Fibroblast of the aortic adventitia (primary cell): Measurements from ENCODE around the gene KASH5. TPM values are rescaled to one million over a fixed set of nuclear protein-coding genes. Genes with fewer than 3 reads are reported as not detected.

ENCODE experiments used
- DNase-seq: peaks from one replicate; pipeline ENCODE4 v3.0.0-alpha.2; 2010; ENCODE audit warnings: low read depth
- H3K4me3 ChIP-seq: 2 replicates; pipeline ENCODE4 v1.5.1; 2011; ENCODE audit warnings: low read depth, mild to moderate bottlenecking, control low read depth, low read length, moderate library complexity
- CTCF ChIP-seq: IDR thresholded peaks from 2 replicates; pipeline ENCODE4 v1.5.1; 2011; ENCODE audit warnings: mild to moderate bottlenecking, low read length, control low read depth, inconsistent platforms; ENCODE audit not compliant: insufficient read depth
- total RNA-seq: library from RNA; depleted of rRNA; stranded (reverse); fragments of >200 nt; gene quantifications from 2 replicates; pipeline ENCODE4 v1.2.3, GENCODE V29; 2012; ENCODE audit warnings: low replicate concordance

The KASH5 gene
- total RNA-seq, 1 donor: not detected

GRCh38 chr19:49362048-49362928 lies 25.8 kb upstream of the KASH5 start, which contains the start of gene TEAD2:
TSS of gene TEAD2 (minus strand) at chr19:49362416. CDS start at chr19:49360075, 2,341 bp downstream.
- H3K4me3 ChIP-seq: peak within 1 kb of the TSS; percentile 88
- peak; percentile 31 for DNase-seq
- no peak for TF ChIP-seq CTCF

GRCh38 chr19:49362929-49363267 lies 25.2 kb upstream of the KASH5 start:
- no peak for TF ChIP-seq CTCF
- no peak for DNase-seq
- H3K4me3 ChIP-seq: peak overlapping the region; percentile 88

GRCh38 chr19:49363268-49364082 lies 24.6 kb upstream of the KASH5 start, which contains the start of gene DKKL1:
TSS of gene DKKL1 (plus strand) at chr19:49363877. CDS start at chr19:49363999, 122 bp downstream.
- TF ChIP-seq CTCF: no peak
- DNase-seq: peak; percentile 99
- peak within 1 kb of the TSS; percentile 88 for H3K4me3 ChIP-seq

- no peak for DNase-seq
- no peak for TF ChIP-seq CTCF
- peak overlapping the region; percentile 39 for H3K4me3 ChIP-seq
Observed at GRCh38 chr19:49364083-49364737, 23.8 kb upstream of the KASH5 start.

- no peak for DNase-seq
- no peak for TF ChIP-seq CTCF
- no peak overlapping the region for H3K4me3 ChIP-seq
Observed at GRCh38 chr19:49366110-49366509, 21.9 kb upstream of the KASH5 start.

GRCh38 chr19:49368711-49369358 lies 19.2 kb upstream of the KASH5 start:
- H3K4me3 ChIP-seq: no peak overlapping the region
- DNase-seq: no peak
- TF ChIP-seq CTCF: no peak
